Stomach smooth muscle (tissue), 2 donors: ENCODE measurements around the gene C2orf80.
"Not testable (repeated sequence)": the region's sequence is repeated elsewhere in the genome, so short reads cannot be mapped to it uniquely, and the experiment has no call there.

Experiments used
- H3K27ac ChIP-seq: one replicate; pipeline ENCODE4 v1.7.0; 2013; ENCODE audit warnings: mild to moderate bottlenecking, low read length, inconsistent platforms
- H3K27me3 ChIP-seq, 2 donors: one replicate each; pipeline ENCODE4 v1.7.0; 2013; ENCODE audit warnings: low read length in 2 of 2; ENCODE audit not compliant: insufficient read depth in 2 of 2, control insufficient read depth in 1 of 2
- H3K36me3 ChIP-seq, 2 donors: one replicate each; pipeline ENCODE4 v1.7.0; 2013; ENCODE audit warnings: low read length in 2 of 2; ENCODE audit not compliant: control insufficient read depth in 2 of 2, insufficient read depth in 2 of 2
- H3K4me1 ChIP-seq: one replicate; pipeline ENCODE4 v1.7.0; 2013; ENCODE audit warnings: low read length; ENCODE audit not compliant: control insufficient read depth, insufficient read depth
- H3K4me3 ChIP-seq, 2 donors: one replicate each; pipeline ENCODE4 v1.7.0; 2013; ENCODE audit warnings: low read length in 2 of 2
- H3K9ac ChIP-seq, 2 donors: one replicate each; pipeline ENCODE4 v1.7.0; 2013; ENCODE audit warnings: low read length in 2 of 2, mild to moderate bottlenecking in 1 of 2
- H3K9me3 ChIP-seq, 2 donors: one replicate each; pipeline ENCODE4 v1.7.0; 2013; ENCODE audit warnings: low read length in 2 of 2; ENCODE audit not compliant: control insufficient read depth in 2 of 2
- donor health status: healthy.
- donor health status: Pancreatic carcinoma.

Gene C2orf80

DNA sequence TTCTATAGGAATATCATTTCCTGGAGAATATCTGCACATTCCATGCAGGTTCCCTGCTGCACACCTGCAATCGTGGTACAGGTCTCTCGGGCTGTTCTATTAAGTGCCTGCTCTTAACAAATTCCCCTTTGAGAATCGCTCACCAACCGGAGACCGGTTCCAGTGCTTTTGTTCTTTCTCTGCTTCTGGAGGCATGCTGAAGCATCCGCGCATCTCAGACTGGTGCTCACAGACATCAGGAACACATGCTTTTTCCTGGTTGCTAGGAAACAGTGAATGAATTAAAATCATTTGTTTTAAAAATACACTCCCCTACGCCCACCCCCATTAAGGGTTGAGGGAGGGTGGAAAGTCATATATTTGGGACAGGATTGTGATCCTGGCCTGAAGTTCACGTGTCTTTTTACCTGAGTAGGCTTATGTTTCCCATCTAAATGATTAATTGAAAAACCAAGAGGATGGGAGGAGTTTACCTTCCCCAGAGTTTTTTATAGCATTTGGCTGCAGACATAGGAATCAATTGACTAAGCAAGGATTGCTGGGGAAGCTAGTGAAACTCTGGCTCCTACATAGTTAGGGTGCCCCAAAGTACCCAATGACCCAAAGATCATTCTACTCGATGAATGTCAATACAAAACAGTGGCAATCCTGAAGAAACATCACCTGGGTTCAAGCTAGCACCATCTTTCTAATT, at the start of gene C2orf80:
C2orf80 (minus strand) TSS at position 221 of the 694 bp plus-strand sequence. CDS start 3,044 bp downstream, outside the sequence.
- Histone ChIP-seq H3K4me3 (no peak within 1 kb of the TSS), H3K9me3 (no peaks in the 10 kb centered on the region), H3K9ac (no peak within 1 kb of the TSS), H3K36me3 (no peaks in the 10 kb centered on the region), H3K27me3 (peaks cover 0 to 3% of the 10 kb centered on the region in 2 donors), H3K27ac (no peak within 1 kb of the TSS), H3K4me1 (no peaks in the 10 kb centered on the region)

DNA sequence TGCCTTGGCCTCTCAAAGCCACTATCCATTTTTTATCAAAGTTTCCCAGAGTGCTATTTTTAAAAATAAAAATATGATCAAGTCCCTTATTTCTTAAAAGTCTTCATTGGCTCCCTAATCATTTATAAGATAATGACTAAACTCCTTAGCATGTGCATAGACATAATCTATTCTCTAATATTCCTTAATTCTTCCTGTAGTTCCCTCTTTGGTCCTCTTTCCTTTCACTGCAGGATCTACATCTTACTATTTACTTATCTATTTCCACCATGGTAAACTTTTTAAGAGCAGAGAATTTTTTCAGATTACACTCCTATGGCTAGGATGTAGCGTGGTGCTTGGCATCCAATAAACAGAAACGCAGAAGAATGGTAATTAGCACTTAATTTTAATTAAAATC, 46.0 kb upstream of the C2orf80 start:
- no peak overlapping the region for H3K4me3 ChIP-seq
- no peaks in the 10 kb centered on the region for H3K9me3 ChIP-seq
- H3K27ac ChIP-seq: no peak overlapping the region
- H3K27me3 ChIP-seq: no peaks in the 10 kb centered on the region
- peaks cover 10 to 12% of the 10 kb centered on the region in 2 donors for H3K36me3 ChIP-seq
- H3K9ac ChIP-seq: no peak overlapping the region
- no peaks in the 10 kb centered on the region for H3K4me1 ChIP-seq

DNA sequence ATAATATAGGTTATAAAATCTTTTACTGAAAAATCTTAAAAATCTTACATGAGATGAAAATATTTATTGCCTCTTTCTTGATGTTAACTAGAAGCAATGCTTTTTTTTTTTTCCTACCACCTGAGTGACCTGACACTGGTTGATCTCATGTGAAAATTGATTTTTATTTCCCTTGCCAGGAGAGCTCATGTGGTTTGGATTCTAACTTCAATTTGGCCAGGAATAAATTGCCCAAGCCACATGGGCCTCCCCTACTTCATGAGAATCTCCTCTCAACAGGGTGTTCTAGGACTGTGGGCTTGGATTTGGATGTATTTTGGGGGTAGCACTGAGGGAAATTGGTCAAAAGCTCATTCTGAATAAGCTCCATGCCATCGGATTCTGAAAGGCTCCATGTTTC, 45.0 kb upstream of the C2orf80 start:
- Histone ChIP-seq H3K9me3 (no peaks in the 10 kb centered on the region), H3K27ac (no peak overlapping the region), H3K9ac (no peak overlapping the region), H3K27me3 (no peaks in the 10 kb centered on the region), H3K4me3 (no peak overlapping the region), H3K4me1 (no peaks in the 10 kb centered on the region), H3K36me3 (peaks cover 7 to 8% of the 10 kb centered on the region in 2 donors)

DNA sequence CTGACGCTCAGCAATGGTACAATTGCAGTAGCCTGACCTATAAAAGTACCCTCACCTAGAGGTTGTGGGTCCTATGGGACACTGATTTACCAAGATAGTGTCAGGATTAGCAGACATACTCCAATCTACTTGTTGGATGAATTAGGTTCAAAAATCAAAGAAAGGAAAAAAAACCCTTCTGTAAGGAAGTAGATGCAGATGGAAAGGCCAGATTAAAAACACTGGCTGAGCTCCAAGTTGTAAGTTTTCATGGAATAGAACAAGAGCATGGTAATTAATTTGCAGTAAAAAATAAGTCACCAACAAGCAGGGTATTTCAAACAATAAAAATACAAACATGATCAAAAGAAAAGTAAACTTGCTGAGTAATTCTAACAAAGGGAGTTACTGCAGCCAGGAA, 38.6 kb upstream of the C2orf80 start:
- Histone ChIP-seq H3K4me3 (no peak overlapping the region), H3K9ac (no peak overlapping the region), H3K9me3 (no peaks in the 10 kb centered on the region), H3K36me3 (no peaks in the 10 kb centered on the region), H3K27ac (no peak overlapping the region), H3K27me3 (no peaks in the 10 kb centered on the region), H3K4me1 (no peaks in the 10 kb centered on the region)

DNA sequence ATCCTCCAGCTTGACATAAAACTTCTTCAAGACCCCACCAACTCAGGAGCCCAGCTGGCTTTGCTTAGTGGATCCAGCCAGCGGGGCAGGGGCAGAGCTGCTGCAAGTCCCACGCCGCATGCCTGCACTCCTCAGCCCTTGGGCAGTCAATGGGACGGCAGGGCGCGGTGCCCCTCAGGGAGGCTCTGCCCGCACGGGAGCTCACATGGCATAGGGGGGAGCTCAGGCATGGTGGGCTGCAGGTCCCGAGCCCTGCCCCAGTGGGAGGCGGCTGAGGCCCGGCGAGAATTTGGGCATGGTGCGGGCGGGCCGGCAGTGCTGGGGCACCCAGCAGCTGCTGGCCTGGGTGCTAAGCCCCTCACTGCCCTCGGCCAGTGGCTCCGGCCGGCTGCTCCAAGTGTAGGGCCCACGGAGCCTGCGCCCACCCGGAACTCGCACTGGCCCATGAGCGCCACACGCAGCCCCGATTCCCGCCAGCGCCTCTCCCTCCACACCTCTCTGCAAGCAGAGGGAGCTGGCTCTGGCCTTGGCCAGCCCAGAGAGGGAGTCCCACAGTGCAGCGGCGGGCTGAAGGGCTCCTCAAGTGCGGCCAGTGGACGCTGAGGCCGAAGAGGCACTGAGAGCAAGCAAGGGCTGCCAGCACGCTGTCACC, 37.9 kb upstream of the C2orf80 start:
- H3K9ac ChIP-seq: no peak overlapping the region
- no peaks in the 10 kb centered on the region for H3K9me3 ChIP-seq
- no peaks in the 10 kb centered on the region for H3K36me3 ChIP-seq
- no peaks in the 10 kb centered on the region for H3K27me3 ChIP-seq
- H3K27ac ChIP-seq: no peak overlapping the region
- H3K4me3 ChIP-seq: no peak overlapping the region
- H3K4me1 ChIP-seq: no peaks in the 10 kb centered on the region

DNA sequence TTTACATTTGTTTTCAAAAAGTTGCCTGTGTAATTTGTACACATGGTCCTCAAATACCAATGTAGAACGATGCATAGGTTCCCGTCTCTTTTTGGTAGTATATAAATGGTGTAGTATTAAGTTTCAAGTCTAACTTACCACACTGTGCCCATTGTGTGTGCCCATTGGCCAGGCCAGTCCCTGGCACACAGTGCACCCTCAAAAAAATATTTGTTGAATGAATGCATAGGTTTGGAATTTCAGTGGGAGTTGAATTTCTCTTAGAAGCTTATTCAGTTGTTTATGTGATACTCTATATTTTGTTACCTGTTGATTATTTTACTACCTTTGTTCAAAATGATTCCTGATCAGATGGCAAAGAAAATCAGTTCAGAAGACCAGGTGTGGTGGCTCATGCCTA, 35.0 kb upstream of the C2orf80 start:
- H3K4me1 ChIP-seq: no peaks in the 10 kb centered on the region

DNA sequence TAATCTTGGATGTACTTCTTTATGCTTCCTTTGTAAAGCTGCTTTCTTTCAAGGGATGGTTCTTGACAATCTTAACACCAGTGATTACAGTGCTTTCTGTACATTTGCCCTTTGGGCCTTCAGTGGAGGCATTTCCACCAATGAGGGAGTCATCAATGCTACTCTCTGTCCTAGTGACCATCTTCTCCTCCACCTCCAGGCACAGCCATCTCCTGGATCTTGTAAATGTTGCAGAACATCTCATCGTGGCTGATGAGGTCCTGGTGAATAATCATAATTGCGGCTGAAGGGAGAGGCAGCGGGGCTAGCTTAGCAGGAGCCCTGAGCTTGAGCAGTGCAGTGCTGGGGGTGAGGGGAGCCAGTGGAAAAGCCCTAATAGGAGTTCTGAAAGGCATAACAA, 32.5 kb upstream of the C2orf80 start:
- Histone ChIP-seq H3K27me3 (no peaks in the 10 kb centered on the region), H3K4me1 (no peaks in the 10 kb centered on the region), H3K27ac (no peak overlapping the region), H3K36me3 (no peaks in the 10 kb centered on the region), H3K4me3 (no peak overlapping the region), H3K9ac (no peak overlapping the region), H3K9me3 (no peaks in the 10 kb centered on the region)

More for the DNA sequence above, 35.0 kb upstream of the C2orf80 start:
- H3K9me3 ChIP-seq: no peaks in the 10 kb centered on the region
- H3K36me3 ChIP-seq: no peaks in the 10 kb centered on the region
- H3K9ac ChIP-seq: no peak overlapping the region
- no peak overlapping the region for H3K4me3 ChIP-seq
- no peak overlapping the region for H3K27ac ChIP-seq
- H3K27me3 ChIP-seq: no peaks in the 10 kb centered on the region

DNA sequence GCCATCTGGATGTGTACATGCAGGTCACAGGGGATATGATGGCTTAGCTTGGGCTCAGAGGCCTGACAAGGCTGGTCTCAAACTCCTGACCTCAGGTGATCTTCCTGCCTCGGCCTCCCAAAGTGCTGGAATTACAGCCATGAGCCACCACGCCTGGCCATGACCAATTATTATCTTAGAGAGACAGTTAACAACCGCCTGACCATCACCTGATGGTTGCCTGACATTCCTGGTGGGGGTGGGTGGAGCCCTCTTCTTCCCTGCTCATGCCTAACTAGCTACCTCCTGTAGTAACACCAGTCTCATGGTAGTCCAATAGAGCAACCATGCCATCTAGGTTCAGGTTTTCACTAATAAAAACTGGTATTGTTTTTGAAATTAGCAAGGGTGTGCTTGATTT, 32.0 kb upstream of the C2orf80 start:
- H3K27me3 ChIP-seq, H3K4me1 ChIP-seq, H3K36me3 ChIP-seq, H3K27ac ChIP-seq, H3K4me3 ChIP-seq, H3K9ac ChIP-seq, H3K9me3 ChIP-seq: not testable (repeated sequence)

DNA sequence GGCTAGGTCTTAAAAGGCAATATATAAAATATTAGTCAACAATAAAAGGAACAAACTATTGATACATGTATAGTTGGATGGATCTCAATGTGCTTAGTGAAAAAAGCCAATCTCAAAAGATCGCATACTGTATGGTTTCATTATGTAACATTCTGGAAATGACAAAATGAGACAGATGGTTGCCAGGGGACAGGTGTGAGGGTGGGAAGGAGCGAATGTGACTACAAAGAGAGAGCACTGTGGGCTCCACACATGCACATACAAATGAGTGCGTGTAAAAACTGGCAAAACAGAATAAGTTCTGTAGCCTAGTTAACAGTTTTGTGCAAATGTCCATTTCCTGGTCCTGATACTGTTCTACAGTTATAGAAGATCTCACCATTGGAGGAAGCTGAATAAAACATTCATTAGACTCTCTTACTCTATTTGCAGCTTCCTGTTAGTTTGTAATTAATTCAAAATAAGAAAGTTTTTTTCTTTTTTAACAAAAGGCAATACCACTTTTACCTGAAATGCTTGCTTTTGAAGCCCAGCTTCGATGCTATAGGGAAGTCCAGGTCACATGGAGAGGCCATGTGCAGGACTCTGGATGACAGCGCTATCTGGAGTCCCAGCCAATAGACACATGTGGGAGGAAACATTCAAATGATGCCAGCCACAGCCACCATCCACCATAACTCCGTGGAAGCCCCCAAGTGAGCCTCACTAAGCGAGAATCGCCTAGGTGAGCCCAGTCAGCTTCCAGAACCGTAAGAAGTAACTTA, 21.0 kb upstream of the C2orf80 start:
- H3K9ac ChIP-seq: no peak overlapping the region
- no peaks in the 10 kb centered on the region for H3K36me3 ChIP-seq
- no peaks in the 10 kb centered on the region for H3K4me1 ChIP-seq
- H3K27me3 ChIP-seq: no peaks in the 10 kb centered on the region
- H3K27ac ChIP-seq: no peak overlapping the region
- H3K9me3 ChIP-seq: no peaks in the 10 kb centered on the region
- H3K4me3 ChIP-seq: no peak overlapping the region

DNA sequence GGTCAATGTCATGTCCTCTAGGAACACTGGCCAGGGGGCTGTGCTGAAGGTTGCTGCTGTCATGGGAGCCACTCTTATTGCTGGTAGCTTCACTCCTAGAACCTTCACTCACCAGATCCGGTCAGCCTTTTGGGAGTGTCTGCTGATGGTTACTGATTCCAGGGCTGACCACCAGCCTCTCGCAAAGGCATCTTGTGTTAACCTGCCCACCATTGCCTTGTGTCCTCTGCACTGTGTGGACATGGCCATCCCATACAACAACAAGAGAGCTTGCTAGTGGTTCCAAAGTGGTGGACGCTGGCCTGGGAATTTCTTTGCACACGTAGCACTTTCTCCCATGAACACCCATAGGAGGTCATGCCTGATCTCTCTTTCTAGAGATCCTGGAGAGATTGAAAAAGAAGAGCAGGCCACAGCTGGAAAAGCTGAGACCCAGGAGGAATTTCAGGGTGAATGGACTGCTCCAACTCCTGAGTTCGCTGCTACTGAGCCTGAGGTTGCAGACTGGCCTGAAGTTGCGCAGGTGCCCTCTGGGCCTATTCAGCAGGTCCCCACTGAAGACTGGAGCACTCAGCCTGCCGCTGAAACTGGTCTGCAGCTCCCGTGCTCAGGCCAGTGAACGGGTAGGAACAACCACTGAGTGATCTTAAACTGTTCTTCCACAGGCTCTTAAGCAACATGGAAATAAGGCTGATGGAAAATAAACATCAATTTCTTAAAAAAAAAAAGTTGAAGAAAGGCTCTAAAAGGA, 18.7 kb upstream of the C2orf80 start:
- no peaks in the 10 kb centered on the region for H3K27me3 ChIP-seq
- no peaks in the 10 kb centered on the region for H3K36me3 ChIP-seq
- no peak overlapping the region for H3K27ac ChIP-seq
- no peak overlapping the region for H3K4me3 ChIP-seq
- no peaks in the 10 kb centered on the region for H3K4me1 ChIP-seq
- no peaks in the 10 kb centered on the region for H3K9me3 ChIP-seq
- no peak overlapping the region for H3K9ac ChIP-seq
